Measurements from ENCODE around the gene PSMB7. TPM values are rescaled to one million over a fixed set of nuclear protein-coding genes. Genes with fewer than 3 reads are reported as not detected.

The PSMB7 gene
- total and polyA plus RNA-seq, 2 of the 13 experiments (the other 11 are each of a cell fraction or from before 2014, with no cell fraction given), result 259 to 291 TPM

DNA sequence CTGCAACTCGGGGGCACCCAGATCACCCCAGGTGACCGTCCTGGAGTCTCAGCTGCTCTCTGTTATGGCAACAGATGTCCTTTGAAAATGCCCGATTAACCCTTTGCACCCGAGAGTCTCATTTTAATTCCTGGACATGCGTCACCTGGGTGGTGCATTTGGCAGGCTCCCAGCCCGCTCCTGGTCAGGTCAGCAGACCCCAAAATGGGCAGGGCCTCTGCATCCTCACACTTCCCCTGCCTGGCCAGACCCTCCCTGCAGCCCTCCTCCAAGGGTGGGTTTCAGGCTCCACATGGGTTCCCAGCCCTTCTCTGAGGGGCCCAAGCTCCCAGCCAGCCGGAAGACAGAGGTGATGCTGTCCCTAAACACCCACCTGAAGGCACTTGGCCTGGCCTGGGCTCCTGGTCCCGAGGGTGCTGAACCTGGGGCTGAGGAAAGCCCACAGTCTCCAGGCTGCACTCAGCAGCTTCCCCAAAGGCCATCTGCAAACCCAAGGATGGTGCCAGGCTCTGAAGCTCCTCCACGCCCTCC lies 69.4 kb downstream of the PSMB7 start:
- no peak for FAIRE-seq
- TF ChIP-seq ZNF652 (CRISPR knock-in tag; IDR thresholded peaks at IDR 0.05; ENCODE audit: borderline replicate concordance, low read depth) (peak; percentile 51; the same call in 1 of the 2 replicates), HDAC6 (IDR thresholded peaks at IDR 0.05; ENCODE audit: low read depth, low read length) (no peak)
- H3K27me3 ChIP-seq (ENCODE audit: control insufficient read depth in 1 of 2, insufficient read depth in 2 of 2, low read length in 2 of 2), result no peaks in the 10 kb centered on the region
- no peaks in the 10 kb centered on the region for H4K20me1 ChIP-seq (ENCODE audit: insufficient read depth, low read length)
- no peaks in the 10 kb centered on the region for H3K79me2 ChIP-seq (ENCODE audit: insufficient read depth, low read length)
- no peak overlapping the region for H3K4me3 ChIP-seq (replicated peaks in 1 of 3; ENCODE audit: insufficient read depth in 1 of 3, low read depth in 2 of 3, low read length in 3 of 3)
- peaks cover 6% of the 10 kb centered on the region for H3K4me1 ChIP-seq (ENCODE audit: insufficient read depth, low read length)
- H3K9ac ChIP-seq (ENCODE audit: insufficient read depth, low read depth, low read length), result no peak overlapping the region
- no peak overlapping the region for H3K4me2 ChIP-seq (ENCODE audit: low read depth, low read length)
- no peak overlapping the region for H3K27ac ChIP-seq (ENCODE audit: extremely low read length, insufficient read depth, low read length)
- no peak; the same call in 2 of the 3 replicates for ATAC-seq
- DNase-seq (ENCODE audit: low spot score), result no peak
- in situ Hi-C loops (cut with HindIII; ENCODE audit: extremely low pct_ligation_motif_present, low pct_unique_long_range_greater_than_20kb) (no loop called here), intact Hi-C loops (cut with micrococcal nuclease; ENCODE audit: unreplicated experiment) (no loop called here)
- POLR2A ChIA-PET, result no interaction called here
- no peak overlapping the region for H2AFZ ChIP-seq (ENCODE audit: low read length)
- WGBS (ENCODE audit: low lambda C conversion rate), result 92% methylated on average over 4 of the region's 9 CpGs
- BruUV-seq (replicated peaks), result no TSS peak
- H3K36me3 ChIP-seq (replicated peaks in 1 of 2; ENCODE audit: control insufficient read depth in 1 of 2, insufficient read depth in 2 of 2, low read length in 2 of 2), result peaks cover 43 to 80% of the 10 kb centered on the region in 2 experiments; a peak in 4 of 5 replicates
- CTCF ChIA-PET (ENCODE audit: low intra/inter-chr PET ratio, low total read pairs), result no interaction called here
- no peaks in the 10 kb centered on the region for H3K9me3 ChIP-seq (ENCODE audit: low read length)

GRCh38 chr9:124345063-124345462 lies 70.2 kb downstream of the PSMB7 start:
- Histone ChIP-seq H3K79me2 (ENCODE audit: insufficient read depth, low read length) (no peaks in the 10 kb centered on the region), H3K9ac (ENCODE audit: insufficient read depth, low read depth, low read length) (no peak overlapping the region), H3K4me2 (ENCODE audit: low read depth, low read length) (no peak overlapping the region), H3K36me3 (replicated peaks in 1 of 2; ENCODE audit: control insufficient read depth in 1 of 2, insufficient read depth in 2 of 2, low read length in 2 of 2) (peaks cover 38 to 80% of the 10 kb centered on the region in 2 experiments; a peak in 4 of 5 replicates), H2AFZ (ENCODE audit: low read length) (no peak overlapping the region), H3K27ac (ENCODE audit: extremely low read length, insufficient read depth, low read length) (no peak overlapping the region), H3K9me3 (ENCODE audit: low read length) (no peaks in the 10 kb centered on the region), H3K27me3 (ENCODE audit: control insufficient read depth in 1 of 2, insufficient read depth in 2 of 2, low read length in 2 of 2) (no peaks in the 10 kb centered on the region), H3K4me1 (ENCODE audit: insufficient read depth, low read length) (no peaks in the 10 kb centered on the region), H4K20me1 (ENCODE audit: insufficient read depth, low read length) (no peaks in the 10 kb centered on the region), H3K4me3 (replicated peaks in 1 of 3; ENCODE audit: insufficient read depth in 1 of 3, low read depth in 2 of 3, low read length in 3 of 3) (no peak overlapping the region)
- ChIA-PET POLR2A (no interaction called here), CTCF (ENCODE audit: low intra/inter-chr PET ratio, low total read pairs) (no interaction called here)
- DNase-seq (ENCODE audit: low spot score) (no peak), FAIRE-seq (no peak), ATAC-seq (no peak)
- BruUV-seq (replicated peaks), result no TSS peak
- TF ChIP-seq AKAP8 (CRISPR knock-in tag; IDR thresholded peaks at IDR 0.05) (peak; percentile 51; the same call in 1 of the 2 replicates), RBFOX2 (IDR thresholded peaks at IDR 0.05; ENCODE audit: low read depth, low read length) (no peak), RBM22 (optimal IDR thresholded peaks at IDR 0.05; ENCODE audit: low read length) (peak; percentile 5), MEIS2 (CRISPR knock-in tag; IDR thresholded peaks at IDR 0.05) (no peak)
- intact Hi-C loops (cut with micrococcal nuclease; ENCODE audit: unreplicated experiment) (no loop called here), in situ Hi-C loops (cut with HindIII; ENCODE audit: extremely low pct_ligation_motif_present, low pct_unique_long_range_greater_than_20kb) (no loop called here)
- 99% methylated on average over 13 of the region's 14 CpGs for WGBS (ENCODE audit: low lambda C conversion rate)
